ENCODE results near the gene CCND3. TPM values are rescaled to one million over a fixed set of nuclear protein-coding genes. Genes with fewer than 3 reads are reported as not detected.

CCND3 gene
- 10 to 100 TPM; 24.6 to 30.4 TPM for polyA plus RNA-seq

DNA sequence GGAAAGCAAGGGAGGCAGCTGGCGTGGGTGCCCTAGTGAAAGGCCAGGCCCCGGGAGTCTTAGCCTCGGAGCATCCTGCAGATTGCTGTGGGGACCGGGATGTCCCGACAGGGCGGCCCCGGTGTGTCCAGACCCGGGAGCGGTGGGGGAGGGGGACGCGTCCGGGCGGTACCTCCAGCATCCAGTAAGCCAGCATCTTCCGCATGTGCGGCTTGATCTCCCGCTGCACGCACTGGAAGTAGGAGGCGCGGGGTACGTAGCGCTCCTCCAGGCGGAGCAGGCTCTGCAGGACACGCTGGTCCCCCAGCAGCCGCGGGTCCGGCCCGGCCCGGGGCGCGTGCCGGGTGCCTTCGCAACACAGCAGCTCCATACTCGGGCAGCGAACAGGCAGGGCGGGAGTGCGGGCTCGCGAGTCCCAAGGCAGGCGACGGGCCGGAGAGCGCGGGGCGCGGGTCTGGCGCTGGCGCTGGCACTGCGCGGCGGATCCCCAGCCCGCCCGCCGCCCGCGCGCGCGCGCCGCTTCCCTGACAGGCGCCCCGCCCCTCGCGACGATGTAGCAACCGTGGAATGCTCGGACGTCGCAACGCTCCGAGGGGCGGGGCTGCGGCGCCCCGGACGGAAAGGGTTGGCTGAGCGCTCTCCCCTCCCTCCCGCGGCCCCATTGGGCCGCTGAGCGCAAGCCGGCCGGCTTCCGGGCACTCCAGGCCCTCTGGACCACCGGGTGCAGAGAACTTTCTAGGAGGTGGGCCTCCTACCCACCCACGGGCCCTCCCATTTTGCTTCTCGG, at the start of gene CCND3:
CCND3 (minus strand) TSS at position 529 of the 787 bp plus-strand sequence; CDS start at position 370, 159 bp downstream.
- no peaks in the 10 kb centered on the region for H3K9me3 ChIP-seq (ENCODE audit: control insufficient read depth in 2 of 2, insufficient read depth in 1 of 2, low read depth in 1 of 2, low read length in 1 of 2)

DNA sequence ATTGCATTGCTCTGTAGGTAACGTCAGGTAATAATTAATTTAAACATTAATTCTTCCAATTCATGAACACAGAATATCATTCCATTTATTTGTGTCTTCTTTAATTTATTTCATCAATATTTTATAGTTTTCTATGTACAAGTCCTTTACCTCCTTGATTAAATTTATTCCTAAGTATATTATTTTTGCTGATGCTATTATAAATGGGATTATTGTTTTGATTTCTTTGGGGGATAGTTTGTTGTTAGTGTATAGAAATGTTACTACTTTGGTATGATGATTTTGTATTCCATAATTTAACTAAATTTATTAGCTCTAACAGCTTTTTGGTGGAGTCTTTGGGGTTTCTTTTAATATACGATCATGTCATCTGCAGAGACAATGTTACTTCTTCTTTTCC, 44.7 kb upstream of the CCND3 start:
- Histone ChIP-seq H3K4me3 (ENCODE audit: low read depth in 1 of 2, low read length in 2 of 2) (no peak overlapping the region), H3K27me3 (ENCODE audit: control insufficient read depth in 1 of 2, insufficient read depth in 2 of 2, low read length in 2 of 2) (no peaks in the 10 kb centered on the region), H3K27ac (ENCODE audit: low read depth in 2 of 2, low read length in 1 of 2) (no peak overlapping the region), H3K36me3 (ENCODE audit: control insufficient read depth in 2 of 2, insufficient read depth in 2 of 2, low read length in 1 of 2) (no peaks in the 10 kb centered on the region), H3K9me3 (ENCODE audit: control insufficient read depth in 2 of 2, insufficient read depth in 1 of 2, low read depth in 1 of 2, low read length in 1 of 2) (no peaks in the 10 kb centered on the region), H3K4me1 (ENCODE audit: control insufficient read depth in 2 of 2, insufficient read depth in 2 of 2, low read length in 1 of 2) (no peaks in the 10 kb centered on the region)
- WGBS, 2 donors = 97 to 98% methylated on average over 2 of the region's 2 CpGs

More for the DNA sequence above, at the start of gene CCND3:
- H3K4me3 ChIP-seq (ENCODE audit: low read depth in 1 of 2, low read length in 2 of 2) = peak within 1 kb of the TSS; percentile 88 to 89
- peaks cover 5 to 19% of the 10 kb centered on the region in 2 donors for H3K4me1 ChIP-seq (ENCODE audit: control insufficient read depth in 2 of 2, insufficient read depth in 2 of 2, low read length in 1 of 2)
- H3K27ac ChIP-seq (ENCODE audit: low read depth in 2 of 2, low read length in 1 of 2) = peak within 1 kb of the TSS; percentile 88 to 93
- no peaks in the 10 kb centered on the region for H3K27me3 ChIP-seq (ENCODE audit: control insufficient read depth in 1 of 2, insufficient read depth in 2 of 2, low read length in 2 of 2)
- no peaks in the 10 kb centered on the region for H3K36me3 ChIP-seq (ENCODE audit: control insufficient read depth in 2 of 2, insufficient read depth in 2 of 2, low read length in 1 of 2)
- 0 to 1% methylated on average over 57 to 87 of the region's 87 CpGs for WGBS, 2 donors

DNA sequence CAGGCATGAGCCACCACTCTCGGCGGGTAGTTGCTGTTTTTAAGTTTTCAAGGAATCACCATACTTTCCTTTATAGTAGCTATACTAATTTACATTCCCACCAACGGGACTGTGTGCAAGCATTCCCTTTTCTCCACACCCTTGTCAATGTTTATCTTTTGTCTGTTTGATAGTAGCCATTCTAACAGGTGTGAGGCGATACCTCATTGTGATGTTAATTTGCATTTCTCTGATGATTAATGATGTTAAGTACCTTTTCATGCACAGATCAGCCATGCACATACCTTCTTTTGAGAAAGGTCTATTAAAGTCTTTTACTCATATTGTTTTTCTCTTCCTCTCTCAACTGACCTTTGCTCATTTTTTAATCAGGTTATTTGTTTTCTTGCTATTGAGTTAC, 43.0 kb upstream of the CCND3 start:
- H3K36me3 ChIP-seq (ENCODE audit: control insufficient read depth in 2 of 2, insufficient read depth in 2 of 2, low read length in 1 of 2) = no peaks in the 10 kb centered on the region
- H3K4me1 ChIP-seq (ENCODE audit: control insufficient read depth in 2 of 2, insufficient read depth in 2 of 2, low read length in 1 of 2) = no peaks in the 10 kb centered on the region
- no peaks in the 10 kb centered on the region for H3K27me3 ChIP-seq (ENCODE audit: control insufficient read depth in 1 of 2, insufficient read depth in 2 of 2, low read length in 2 of 2)
- no peak overlapping the region for H3K4me3 ChIP-seq (ENCODE audit: low read depth in 1 of 2, low read length in 2 of 2)
- H3K27ac ChIP-seq (ENCODE audit: low read depth in 2 of 2, low read length in 1 of 2) = no peak overlapping the region
- WGBS, 2 donors = 43 to 47% methylated on average over 4 of the region's 4 CpGs
- no peaks in the 10 kb centered on the region for H3K9me3 ChIP-seq (ENCODE audit: control insufficient read depth in 2 of 2, insufficient read depth in 1 of 2, low read depth in 1 of 2, low read length in 1 of 2)

DNA sequence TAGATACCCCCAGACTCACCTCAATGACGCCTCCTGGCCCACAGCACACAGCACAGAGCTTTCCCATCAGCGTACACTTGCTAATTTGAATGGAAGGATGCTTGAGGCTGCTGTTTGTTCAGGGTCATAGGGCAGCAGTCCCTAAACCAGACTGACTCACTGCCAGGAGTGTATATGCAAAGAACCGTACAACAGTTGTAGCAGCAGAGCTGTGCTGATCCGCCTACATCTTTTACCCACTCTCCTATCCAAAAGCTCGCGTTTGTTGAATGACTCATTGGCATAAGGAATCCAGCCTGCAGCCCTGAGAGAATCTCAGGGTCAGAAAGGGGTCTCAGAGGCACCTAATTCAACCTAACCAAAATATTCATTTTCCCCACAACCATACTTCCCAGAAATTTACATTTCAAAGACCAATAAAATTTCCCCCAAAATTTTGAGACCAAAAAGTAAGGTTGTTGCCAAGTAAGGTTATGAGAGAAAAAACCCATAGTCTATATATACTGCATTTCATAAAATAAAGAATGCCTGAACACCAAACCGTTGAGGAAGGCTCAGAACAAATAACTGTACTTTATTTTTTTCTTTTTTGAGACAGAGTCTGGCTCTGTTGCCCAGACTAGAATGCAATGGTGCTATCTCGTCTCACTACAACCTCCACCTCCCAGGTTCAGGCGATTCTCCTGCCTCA, 35.3 kb upstream of the CCND3 start:
- Histone ChIP-seq H3K4me1 (ENCODE audit: control insufficient read depth in 2 of 2, insufficient read depth in 2 of 2, low read length in 1 of 2) (no peaks in the 10 kb centered on the region), H3K27ac (ENCODE audit: low read depth in 2 of 2, low read length in 1 of 2) (no peak overlapping the region), H3K9me3 (ENCODE audit: control insufficient read depth in 2 of 2, insufficient read depth in 1 of 2, low read depth in 1 of 2, low read length in 1 of 2) (no peaks in the 10 kb centered on the region), H3K27me3 (ENCODE audit: control insufficient read depth in 1 of 2, insufficient read depth in 2 of 2, low read length in 2 of 2) (no peaks in the 10 kb centered on the region), H3K4me3 (ENCODE audit: low read depth in 1 of 2, low read length in 2 of 2) (no peak overlapping the region), H3K36me3 (ENCODE audit: control insufficient read depth in 2 of 2, insufficient read depth in 2 of 2, low read length in 1 of 2) (no peaks in the 10 kb centered on the region)
- 61 to 63% methylated on average over 9 of the region's 9 CpGs for WGBS, 2 donors

DNA sequence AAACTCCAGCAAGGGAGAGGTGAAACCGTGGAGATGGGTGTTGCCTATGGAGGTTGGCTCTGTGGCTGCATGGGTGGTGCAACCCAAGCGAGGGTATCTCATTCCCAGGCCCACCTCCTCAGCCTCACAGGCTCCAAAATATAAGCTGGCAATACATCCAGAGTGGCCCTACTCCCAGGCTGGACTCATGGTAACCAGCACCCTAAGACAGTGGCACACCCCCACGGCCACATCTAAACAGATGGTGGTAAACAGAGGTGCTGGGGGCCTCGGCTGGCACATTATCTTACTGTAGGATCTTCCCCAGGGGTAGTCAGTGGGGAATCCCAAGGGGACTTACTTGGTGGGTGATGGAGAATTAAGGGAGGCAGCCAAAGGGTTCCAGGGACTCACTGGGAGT, 33.7 kb upstream of the CCND3 start:
- Histone ChIP-seq H3K4me3 (ENCODE audit: low read depth in 1 of 2, low read length in 2 of 2) (no peak overlapping the region), H3K9me3 (ENCODE audit: control insufficient read depth in 2 of 2, insufficient read depth in 1 of 2, low read depth in 1 of 2, low read length in 1 of 2) (no peaks in the 10 kb centered on the region), H3K4me1 (ENCODE audit: control insufficient read depth in 2 of 2, insufficient read depth in 2 of 2, low read length in 1 of 2) (no peaks in the 10 kb centered on the region), H3K27me3 (ENCODE audit: control insufficient read depth in 1 of 2, insufficient read depth in 2 of 2, low read length in 2 of 2) (no peaks in the 10 kb centered on the region), H3K36me3 (ENCODE audit: control insufficient read depth in 2 of 2, insufficient read depth in 2 of 2, low read length in 1 of 2) (no peaks in the 10 kb centered on the region), H3K27ac (ENCODE audit: low read depth in 2 of 2, low read length in 1 of 2) (no peak overlapping the region)
- 87 to 95% methylated on average over 4 of the region's 4 CpGs for WGBS, 2 donors

DNA sequence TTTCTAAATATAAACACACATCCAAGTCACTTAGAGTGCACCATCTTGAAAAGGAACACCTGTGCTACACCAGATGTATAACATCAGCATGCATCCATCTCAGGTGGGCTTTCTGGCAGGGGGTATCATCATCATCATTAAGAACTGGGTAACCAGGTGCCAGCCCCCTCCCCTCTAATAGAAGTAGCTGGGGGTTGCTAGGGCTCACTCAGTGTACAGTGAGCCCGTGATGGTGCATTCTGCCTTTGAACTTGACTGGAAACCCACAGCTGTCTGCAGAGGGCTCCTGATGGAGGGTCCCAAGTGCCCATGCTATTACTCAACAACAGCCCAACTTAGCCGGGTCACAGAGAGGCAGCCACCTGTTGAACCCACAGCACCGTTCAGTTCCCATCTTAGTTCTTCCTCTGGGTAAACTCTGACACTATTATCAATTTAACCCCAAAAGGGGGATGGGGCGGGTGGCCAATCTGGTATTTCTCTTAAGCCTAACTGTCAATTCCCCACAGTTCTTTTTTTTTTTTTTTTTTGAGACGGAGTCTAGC, 32.7 kb upstream of the CCND3 start:
- no peak overlapping the region for H3K27ac ChIP-seq (ENCODE audit: low read depth in 2 of 2, low read length in 1 of 2)
- H3K4me1 ChIP-seq (ENCODE audit: control insufficient read depth in 2 of 2, insufficient read depth in 2 of 2, low read length in 1 of 2) = no peaks in the 10 kb centered on the region
- no peaks in the 10 kb centered on the region for H3K36me3 ChIP-seq (ENCODE audit: control insufficient read depth in 2 of 2, insufficient read depth in 2 of 2, low read length in 1 of 2)
- H3K27me3 ChIP-seq (ENCODE audit: control insufficient read depth in 1 of 2, insufficient read depth in 2 of 2, low read length in 2 of 2) = no peaks in the 10 kb centered on the region
- no peak overlapping the region for H3K4me3 ChIP-seq (ENCODE audit: low read depth in 1 of 2, low read length in 2 of 2)
- WGBS, 2 donors = 89 to 94% methylated on average over 5 of the region's 5 CpGs
- no peaks in the 10 kb centered on the region for H3K9me3 ChIP-seq (ENCODE audit: control insufficient read depth in 2 of 2, insufficient read depth in 1 of 2, low read depth in 1 of 2, low read length in 1 of 2)

DNA sequence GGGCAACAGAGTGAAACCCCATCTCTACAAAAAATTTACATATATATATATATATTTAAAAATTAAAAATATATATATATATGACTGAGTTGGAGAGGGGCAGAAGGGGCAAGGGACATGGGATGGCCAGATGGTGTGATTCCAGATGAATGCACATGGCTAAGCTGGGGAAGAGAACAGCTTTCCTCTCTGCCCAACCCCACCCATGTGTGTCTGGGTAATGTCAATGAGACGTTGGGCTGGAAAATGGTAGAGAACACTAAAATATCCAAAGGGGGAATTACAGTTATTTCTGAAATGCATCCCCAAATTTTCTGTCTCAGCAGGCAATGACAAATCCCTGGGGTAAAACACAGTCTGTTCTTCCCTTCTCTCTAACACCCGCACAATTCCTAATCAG, 31.2 kb upstream of the CCND3 start:
- H3K27ac ChIP-seq (ENCODE audit: low read depth in 2 of 2, low read length in 1 of 2) = no peak overlapping the region
- H3K36me3 ChIP-seq (ENCODE audit: control insufficient read depth in 2 of 2, insufficient read depth in 2 of 2, low read length in 1 of 2) = no peaks in the 10 kb centered on the region
- WGBS, 2 donors = 66 to 73% methylated on average over 2 of the region's 2 CpGs
- no peaks in the 10 kb centered on the region for H3K27me3 ChIP-seq (ENCODE audit: control insufficient read depth in 1 of 2, insufficient read depth in 2 of 2, low read length in 2 of 2)
- H3K4me3 ChIP-seq (ENCODE audit: low read depth in 1 of 2, low read length in 2 of 2) = no peak overlapping the region
- H3K4me1 ChIP-seq (ENCODE audit: control insufficient read depth in 2 of 2, insufficient read depth in 2 of 2, low read length in 1 of 2) = no peaks in the 10 kb centered on the region
- no peaks in the 10 kb centered on the region for H3K9me3 ChIP-seq (ENCODE audit: control insufficient read depth in 2 of 2, insufficient read depth in 1 of 2, low read depth in 1 of 2, low read length in 1 of 2)

DNA sequence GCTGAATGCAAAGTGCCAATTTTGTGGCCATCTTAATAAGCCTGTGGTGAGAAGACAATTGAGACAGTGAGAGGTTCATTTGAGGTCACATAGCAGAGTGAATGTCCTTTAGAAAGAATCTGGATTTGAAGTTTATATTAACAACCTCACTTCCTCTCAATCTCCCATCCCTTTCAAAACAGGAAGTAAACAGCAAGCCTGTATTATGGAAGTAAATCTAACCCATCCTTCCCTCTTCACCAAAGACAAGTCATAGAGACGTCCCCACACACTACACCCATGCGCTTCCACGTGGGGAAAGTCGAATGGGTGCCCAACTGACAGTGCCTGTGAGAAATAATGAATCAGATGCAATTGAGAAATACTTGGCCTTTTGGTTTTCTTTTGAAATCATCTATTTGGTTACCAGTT, 28.8 kb upstream of the CCND3 start:
- Histone ChIP-seq H3K27me3 (ENCODE audit: control insufficient read depth in 1 of 2, insufficient read depth in 2 of 2, low read length in 2 of 2) (no peaks in the 10 kb centered on the region), H3K27ac (ENCODE audit: low read depth in 2 of 2, low read length in 1 of 2) (no peak overlapping the region), H3K4me3 (ENCODE audit: low read depth in 1 of 2, low read length in 2 of 2) (no peak overlapping the region), H3K4me1 (ENCODE audit: control insufficient read depth in 2 of 2, insufficient read depth in 2 of 2, low read length in 1 of 2) (no peaks in the 10 kb centered on the region), H3K36me3 (ENCODE audit: control insufficient read depth in 2 of 2, insufficient read depth in 2 of 2, low read length in 1 of 2) (no peaks in the 10 kb centered on the region), H3K9me3 (ENCODE audit: control insufficient read depth in 2 of 2, insufficient read depth in 1 of 2, low read depth in 1 of 2, low read length in 1 of 2) (no peaks in the 10 kb centered on the region)
- 53 to 64% methylated on average over 4 of the region's 4 CpGs for WGBS, 2 donors

DNA sequence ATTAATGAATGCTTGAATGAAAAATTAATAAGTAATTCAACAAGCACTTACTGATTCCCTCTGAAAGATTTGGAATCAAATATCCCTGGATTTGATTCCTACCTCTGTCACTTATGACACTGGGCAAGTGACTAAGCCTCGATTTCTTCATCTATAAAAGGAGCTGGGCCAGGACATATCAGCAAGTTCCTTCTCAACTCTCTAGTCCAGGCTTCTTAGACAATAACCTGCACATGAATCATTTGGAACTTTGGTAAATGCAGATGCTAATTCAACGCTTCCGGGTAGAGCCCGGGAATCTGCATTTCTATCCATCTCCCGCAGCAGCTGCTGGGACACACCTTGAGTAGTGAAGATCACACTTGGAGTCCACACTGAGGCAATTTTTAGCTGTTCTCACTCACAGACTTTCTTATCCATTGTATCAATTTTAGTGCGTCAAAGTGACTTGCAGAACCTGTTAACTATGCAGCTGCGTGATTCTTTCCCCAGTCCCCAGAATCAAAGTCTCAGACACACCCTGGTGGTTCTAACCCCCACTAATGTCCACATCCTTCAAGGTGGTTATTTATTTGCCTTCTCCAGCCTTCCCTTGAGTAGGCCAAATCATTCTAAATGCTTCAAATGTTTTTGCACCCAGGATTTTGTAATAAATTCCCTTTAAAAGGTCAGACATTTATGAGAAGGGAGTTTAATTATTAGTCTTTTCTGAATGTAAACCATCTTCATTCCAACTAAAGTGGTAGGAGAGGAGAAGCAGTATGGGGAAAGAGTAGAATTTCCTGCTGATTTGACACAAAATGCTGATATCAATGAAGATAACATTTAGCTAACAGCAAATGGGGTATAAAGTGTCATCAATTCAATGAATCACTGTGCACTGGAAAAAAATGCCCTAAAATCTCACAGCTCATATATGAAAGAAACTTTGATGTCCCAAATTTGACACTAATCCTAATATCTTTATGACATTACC, 26.0 kb upstream of the CCND3 start:
- H3K36me3 ChIP-seq (ENCODE audit: control insufficient read depth in 2 of 2, insufficient read depth in 2 of 2, low read length in 1 of 2) = no peaks in the 10 kb centered on the region
- no peak overlapping the region for H3K27ac ChIP-seq (ENCODE audit: low read depth in 2 of 2, low read length in 1 of 2)
- no peak overlapping the region for H3K4me3 ChIP-seq (ENCODE audit: low read depth in 1 of 2, low read length in 2 of 2)
- WGBS, 2 donors = 70 to 85% methylated on average over 7 of the region's 7 CpGs
- H3K4me1 ChIP-seq (ENCODE audit: control insufficient read depth in 2 of 2, insufficient read depth in 2 of 2, low read length in 1 of 2) = peaks cover 0 to 2% of the 10 kb centered on the region in 2 donors
- no peaks in the 10 kb centered on the region for H3K27me3 ChIP-seq (ENCODE audit: control insufficient read depth in 1 of 2, insufficient read depth in 2 of 2, low read length in 2 of 2)
- H3K9me3 ChIP-seq (ENCODE audit: control insufficient read depth in 2 of 2, insufficient read depth in 1 of 2, low read depth in 1 of 2, low read length in 1 of 2) = no peaks in the 10 kb centered on the region

All from esophagus (tissue), 2 donors.